Activated T-cell treated with anti-CD3 and anti-CD28 coated beads for 4 hours (primary cell): Measurements from ENCODE around the gene CD96.

Experiments used
- DNase-seq: peaks from one replicate; pipeline ENCODE4 v3.0.0-alpha.2; 2020

Gene CD96

GRCh38 chr3:111566844-111567243, 24.8 kb downstream of the CD96 start:
- DNase-seq, result no peak

GRCh38 chr3:111568355-111568754, 26.4 kb downstream of the CD96 start:
- no peak for DNase-seq

- DNase-seq, result no peak
Measured at GRCh38 chr3:111568911-111569310, 26.9 kb downstream of the CD96 start.

- no peak for DNase-seq
Measured at GRCh38 chr3:111570404-111571030, 28.5 kb downstream of the CD96 start.

GRCh38 chr3:111571282-111571681, 29.3 kb downstream of the CD96 start:
- DNase-seq, result no peak

- DNase-seq, result no peak
Measured at GRCh38 chr3:111571907-111572460, 30.0 kb downstream of the CD96 start.

GRCh38 chr3:111577113-111577512, 35.1 kb downstream of the CD96 start:
- no peak for DNase-seq

- no peak for DNase-seq
Measured at GRCh38 chr3:111577798-111578685, 36.0 kb downstream of the CD96 start.

GRCh38 chr3:111578867-111579266, 36.9 kb downstream of the CD96 start:
- DNase-seq, result no peak

GRCh38 chr3:111579495-111579894, 37.5 kb downstream of the CD96 start:
- no peak for DNase-seq

GRCh38 chr3:111581403-111582119, 39.6 kb downstream of the CD96 start:
- DNase-seq, result no peak

- no peak for DNase-seq
Measured at GRCh38 chr3:111582120-111582474, 40.1 kb downstream of the CD96 start.

- no peak for DNase-seq
Measured at GRCh38 chr3:111584744-111585143, 42.7 kb downstream of the CD96 start.

- DNase-seq, result no peak
Measured at GRCh38 chr3:111585217-111585616, 43.2 kb downstream of the CD96 start.

GRCh38 chr3:111588527-111588926, 46.5 kb downstream of the CD96 start:
- no peak for DNase-seq

GRCh38 chr3:111589303-111590142, 47.5 kb downstream of the CD96 start:
- no peak for DNase-seq

GRCh38 chr3:111590143-111590491, 48.1 kb downstream of the CD96 start:
- no peak for DNase-seq

GRCh38 chr3:111591555-111591954, 49.6 kb downstream of the CD96 start:
- no peak for DNase-seq

- no peak for DNase-seq
Measured at GRCh38 chr3:111592143-111592542, 50.1 kb downstream of the CD96 start.

- DNase-seq, result no peak
Measured at GRCh38 chr3:111592936-111593335, 50.9 kb downstream of the CD96 start.

GRCh38 chr3:111593666-111594065, 51.7 kb downstream of the CD96 start:
- DNase-seq, result no peak

- no peak for DNase-seq
Measured at GRCh38 chr3:111594205-111594604, 52.2 kb downstream of the CD96 start.

- DNase-seq, result no peak
Measured at GRCh38 chr3:111594781-111595180, 52.8 kb downstream of the CD96 start.
